ENCODE results near the gene PEX3. TPM values are rescaled to one million over a fixed set of nuclear protein-coding genes. Genes with fewer than 3 reads are reported as not detected.

PEX3 gene
- total RNA-seq, 1 donor from 2014 or later: 13.2 TPM

GRCh38 chr6:143539106-143539505, 88.5 kb downstream of the PEX3 start:
- no peak for TF ChIP-seq CTCF (IDR thresholded peaks at IDR 0.05)
- Mint-ChIP-seq H3K27ac (ENCODE audit: unreplicated experiment) (no peak overlapping the region), H3K27me3 (ENCODE audit: low read depth) (no peaks in the 10 kb centered on the region), H3K4me3 (ENCODE audit: unreplicated experiment) (no peak overlapping the region), H3K36me3 (ENCODE audit: low read depth) (no peaks in the 10 kb centered on the region), H3K4me1 (ENCODE audit: low read depth) (peaks cover 8% of the 10 kb centered on the region), H3K9me3 (ENCODE audit: low read depth) (no peaks in the 10 kb centered on the region)
- no peak for DNase-seq (ENCODE audit: low spot score)

- Mint-ChIP-seq H3K27ac (ENCODE audit: unreplicated experiment) (no peak overlapping the region), H3K27me3 (ENCODE audit: low read depth) (no peaks in the 10 kb centered on the region), H3K4me1 (ENCODE audit: low read depth) (peaks cover 8% of the 10 kb centered on the region), H3K4me3 (ENCODE audit: unreplicated experiment) (no peak overlapping the region), H3K9me3 (ENCODE audit: low read depth) (no peaks in the 10 kb centered on the region), H3K36me3 (ENCODE audit: low read depth) (no peaks in the 10 kb centered on the region)
- TF ChIP-seq CTCF (IDR thresholded peaks at IDR 0.05): no peak
- no peak for DNase-seq (ENCODE audit: low spot score)
Measured at GRCh38 chr6:143539734-143540133, 89.1 kb downstream of the PEX3 start.

- no peak for DNase-seq (ENCODE audit: low spot score)
- Mint-ChIP-seq H3K36me3 (ENCODE audit: low read depth) (no peaks in the 10 kb centered on the region), H3K27me3 (ENCODE audit: low read depth) (no peaks in the 10 kb centered on the region), H3K27ac (ENCODE audit: unreplicated experiment) (no peak overlapping the region), H3K4me3 (ENCODE audit: unreplicated experiment) (no peak overlapping the region), H3K9me3 (ENCODE audit: low read depth) (no peaks in the 10 kb centered on the region), H3K4me1 (ENCODE audit: low read depth) (peaks cover 8% of the 10 kb centered on the region)
- no peak for TF ChIP-seq CTCF (IDR thresholded peaks at IDR 0.05)
Measured at GRCh38 chr6:143540192-143540591, 89.6 kb downstream of the PEX3 start.

Other genes starting within 250 kb of the PEX3 start
- 3.0 to 5.4 TPM (median 4.8 TPM) in 3 replicates for gene ADAT2, start 110 bp upstream of the PEX3 start, total RNA-seq
- gene FUCA2, start 60.9 kb downstream of the PEX3 start, total RNA-seq: 52.4 to 57.6 TPM (median 54.4 TPM) in 3 replicates
- gene PHACTR2, start 227.2 kb downstream of the PEX3 start, total RNA-seq: 104 to 255 TPM (median 110 TPM) in 3 replicates

Measured in chondrocyte (in vitro differentiated cells).